Pancreas (tissue), 10 donors: ENCODE data around the gene C16orf96. TPM values are rescaled to one million over a fixed set of nuclear protein-coding genes. Genes with fewer than 3 reads are reported as not detected.

Experiments used
- ATAC-seq, 4 donors: fragments of 200-7000 bp; cut with Tn5 transposase; one replicate each; pipeline versions ENCODE4 v1.8.0 to v1.9.1; 2020; ENCODE audit warnings: mild to moderate bottlenecking in 4 of 4, moderate library complexity in 4 of 4
- DNase-seq, 6 donors: peaks; one replicate each; pipeline ENCODE4 v3.0.0-alpha.2; 2020
- FAIRE-seq: peaks from 2 replicates; lab custom pipeline; 2012; peaks lifted over from hg19 to GRCh38; lab: Jason Lieb, UNC
- H3K27ac ChIP-seq, 4 donors: fragments of 200-600 bp; sonication (generic); 1 replicate in 3 of 4; 2 replicates in 1 of 4; pipeline versions ENCODE4 v1.5.0 to v1.8.0; 2020
- H3K27me3 ChIP-seq, 4 donors: fragments of 200-600 bp; one replicate each; pipeline ENCODE4 v1.8.0; 2021
- H3K36me3 ChIP-seq, 3 donors: fragments of 200-600 bp; sonication (generic) in 1 of 3; one replicate each; pipeline versions ENCODE4 v1.5.0 to v1.8.0; 2020 to 2021
- H3K4me1 ChIP-seq, 3 donors: fragments of 200-600 bp; one replicate each; pipeline ENCODE4 v1.8.0; 2021
- H3K4me3 ChIP-seq, 4 donors: fragments of 200-600 bp; sonication (generic) in 2 of 4; one replicate each; pipeline versions ENCODE4 v1.5.0 to v1.8.0; 2020 to 2021
- H3K9me3 ChIP-seq, 4 donors: fragments of 200-600 bp; one replicate each; pipeline ENCODE4 v1.8.0; 2021
- CTCF ChIP-seq, 4 donors: fragments of 200-600 bp; sonication (generic) in 3 of 4; IDR thresholded peaks; one replicate each; pipeline versions ENCODE4 v1.5.0 to v1.8.0; 2021; ENCODE audit warnings: antibody characterized with exemption in 4 of 4
- WGBS, 2 donors: extraction: QIAGEN DNeasy Blood & Tissue Kit; methylation state at CpG; one replicate each; pipeline ENCODE4 v1.1.7; 2013; 5-methylcytosine and 5-hydroxymethylcytosine counted together
- intact Hi-C, 3 donors: fragments of 100-400 bp; cut with DNase I; formaldehyde crosslinking; loops; one replicate each; pipeline versions ENCODE4 v1.11.1 to v1.14.2; 2022
- polyA plus RNA-seq, 2 donors: library from polyadenylated mRNA; stranded (reverse); fragments of 200-250 nt; gene quantifications; one replicate each; pipeline ENCODE4 v1.2.3, GENCODE V29; 2013
- total RNA-seq, 6 donors: library from RNA; stranded (reverse); fragmentation: NEBNext Ultra II Directional in 4 of 6; extraction: Animal tissue kit (Norgen Biotek cat#: 25700) in 4 of 6; gene quantifications; one replicate each; pipeline versions ENCODE4 v1.2.1 to v1.2.4, GENCODE V29; 2021 to 2023
- donor health status: healthy with polysubstance abuse.
- donor health status: DM: no; HTN: no; CAD: no; lungs with moderate emphysema.
- donor health status: DM: no; HTN: no; CAD: no.
- donor health status: control.
- donor health status: control.
- donor health status: Bipolar disorder and iron deficiency.
- donor health status: DM: yes; HTN: yes; CAD: no.
- donor health status: DM: no; HTN: no; CAD: no.
- donor health status: DM: no; HTN: no; CAD: no.
- donor health status: DM: yes; HTN: yes; CAD: no.

C16orf96 gene
- total and polyA plus RNA-seq, 8 donors, result 0.28 to 0.47 (median 0.31) TPM

DNA sequence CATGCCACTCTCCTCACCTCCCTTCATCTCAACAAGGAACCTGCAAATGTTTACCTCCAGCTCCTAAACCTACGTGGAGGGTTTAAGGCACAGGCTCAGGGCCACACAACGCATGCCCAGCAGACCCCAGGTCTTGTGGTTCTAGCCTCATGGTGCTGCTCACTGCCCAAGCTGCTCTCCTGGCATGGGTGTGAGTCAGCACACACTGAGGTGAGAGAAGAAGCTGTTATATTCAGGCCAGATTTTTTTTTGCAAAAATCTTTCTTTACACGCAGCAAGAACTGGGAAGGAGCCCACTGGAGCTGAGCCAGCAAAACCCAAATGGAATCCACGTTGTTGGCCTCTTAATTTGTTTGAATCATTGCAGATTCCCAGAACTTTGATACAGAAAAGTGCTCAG is 5.5 kb upstream of the C16orf96 start:
- intact Hi-C loops, result no loop called here

DNA sequence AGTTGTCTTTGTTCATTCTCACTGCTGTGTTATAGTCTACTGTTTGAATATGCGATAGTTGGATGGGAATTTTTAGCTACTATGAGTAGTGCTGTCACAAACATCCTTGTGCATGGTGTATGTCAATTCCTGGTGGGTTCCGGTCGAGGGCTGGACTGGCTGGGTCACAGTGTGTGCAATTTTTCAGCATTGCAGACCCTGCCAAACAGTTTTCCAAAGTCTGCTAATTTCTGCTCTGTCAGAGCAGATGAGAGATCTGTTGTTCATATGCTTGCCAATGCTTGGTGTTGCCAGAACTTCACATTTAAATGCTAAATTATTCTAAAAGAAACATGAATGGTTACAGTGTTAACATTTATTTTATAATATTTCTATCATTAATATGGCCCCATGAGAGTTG is 3.6 kb upstream of the C16orf96 start:
- WGBS, 2 donors, result 70 to 75% methylated on average over 3 of the region's 3 CpGs
- FAIRE-seq, result no peak
- ATAC-seq, result no peak
- H3K36me3 ChIP-seq, result no peaks in the 10 kb centered on the region
- H3K4me1 ChIP-seq, result no peaks in the 10 kb centered on the region
- no peak for TF ChIP-seq CTCF (IDR thresholded peaks at IDR 0.05)
- intact Hi-C loops, result no loop called here
- no peaks in the 10 kb centered on the region for H3K27me3 ChIP-seq
- no peak for DNase-seq
- no peaks in the 10 kb centered on the region for H3K9me3 ChIP-seq
- H3K4me3 ChIP-seq, result no peak overlapping the region
- no peak overlapping the region for H3K27ac ChIP-seq

More for the DNA sequence above, 5.5 kb upstream of the C16orf96 start:
- no peak for FAIRE-seq
- Histone ChIP-seq H3K4me1 (no peaks in the 10 kb centered on the region), H3K9me3 (no peaks in the 10 kb centered on the region), H3K27ac (no peak overlapping the region), H3K4me3 (no peak overlapping the region), H3K27me3 (no peaks in the 10 kb centered on the region), H3K36me3 (no peaks in the 10 kb centered on the region)
- no peak for TF ChIP-seq CTCF (IDR thresholded peaks at IDR 0.05)
- DNase-seq, result peak in 1 of 6 donors; percentile 13
- ATAC-seq, result no peak
- WGBS, 2 donors, result 41 to 42% methylated on average over 4 of the region's 4 CpGs

DNA sequence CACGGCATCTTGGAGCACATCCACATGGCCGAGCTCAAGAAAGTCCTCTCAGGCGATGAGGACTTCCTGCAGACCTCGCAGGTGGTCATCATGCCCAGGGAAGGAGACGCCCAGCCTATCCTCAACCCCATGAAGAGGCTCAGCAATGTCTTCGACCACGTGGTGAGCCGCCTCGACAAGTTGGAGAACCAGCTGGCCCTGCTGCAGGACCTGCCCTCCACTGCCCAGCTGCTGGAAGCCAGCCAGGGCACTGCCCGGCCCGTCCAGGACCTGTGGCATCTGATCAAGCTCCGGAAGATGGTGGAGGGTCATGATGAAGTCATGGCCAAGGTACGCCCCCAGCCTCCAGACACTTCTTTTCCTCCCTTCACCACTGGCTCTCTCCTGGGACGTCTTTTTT is 440 bp downstream of the C16orf96 start:
- H3K27me3 ChIP-seq, result no peaks in the 10 kb centered on the region
- no peak overlapping the region for H3K27ac ChIP-seq
- H3K9me3 ChIP-seq, result no peaks in the 10 kb centered on the region
- peak in 1 of 6 donors; percentile 43 for DNase-seq
- WGBS, 2 donors, result 73 to 76% methylated on average over 14 of the region's 14 CpGs
- no peaks in the 10 kb centered on the region for H3K36me3 ChIP-seq
- no peaks in the 10 kb centered on the region for H3K4me1 ChIP-seq
- no peak for ATAC-seq
- no peak for TF ChIP-seq CTCF (IDR thresholded peaks at IDR 0.05)
- no peak overlapping the region for H3K4me3 ChIP-seq
- FAIRE-seq, result no peak
- intact Hi-C loops, result no loop called here

- H3K36me3 ChIP-seq, result no peaks in the 10 kb centered on the region
- DNase-seq, result peak in 1 of 6 donors; percentile 30
- no peak overlapping the region for H3K27ac ChIP-seq
- no peak for FAIRE-seq
- WGBS, 2 donors, result 85 to 88% methylated on average over 10 of the region's 10 CpGs
- intact Hi-C loops, result no loop called here
- H3K4me1 ChIP-seq, result no peaks in the 10 kb centered on the region
- no peaks in the 10 kb centered on the region for H3K27me3 ChIP-seq
- no peak for TF ChIP-seq CTCF (IDR thresholded peaks at IDR 0.05)
- no peaks in the 10 kb centered on the region for H3K9me3 ChIP-seq
- H3K4me3 ChIP-seq, result no peak overlapping the region
- no peak for ATAC-seq
Observed at GRCh38 chr16:4557973-4558372, 1.8 kb downstream of the C16orf96 start.

- no peak for TF ChIP-seq CTCF (IDR thresholded peaks at IDR 0.05)
- H3K27me3 ChIP-seq, result no peaks in the 10 kb centered on the region
- whole genome bisulfite sequencing, 2 donors, result 62 to 68% methylated on average over 9 of the region's 9 CpGs
- H3K27ac ChIP-seq, result no peak overlapping the region
- intact Hi-C loops, result no loop called here
- no peaks in the 10 kb centered on the region for H3K4me1 ChIP-seq
- H3K4me3 ChIP-seq, result no peak overlapping the region
- no peak for ATAC-seq
- no peaks in the 10 kb centered on the region for H3K36me3 ChIP-seq
- FAIRE-seq, result no peak
- no peaks in the 10 kb centered on the region for H3K9me3 ChIP-seq
- DNase-seq, result no peak
Observed at GRCh38 chr16:4561596-4561995, 5.5 kb downstream of the C16orf96 start.
